T-helper 17 cell (primary cell): ENCODE data around the gene UTS2B. TPM values are rescaled to one million over a fixed set of nuclear protein-coding genes. Genes with fewer than 3 reads are reported as not detected.
A peak's percentile ranks its signal among the peaks of the same experiment; 100 is the strongest.

Source experiments
- ATAC-seq: fragments of 150-1000 bp; cut with Tn5 transposase; 2 replicates; pipeline ENCODE4 v1.10.0; 2021; ENCODE audit warnings: mild to moderate bottlenecking, moderate library complexity
- DNase-seq, 3 donors: peaks; one replicate each; pipeline versions ENCODE4 v3.0.0 to v3.0.0-alpha.2; 2020 to 2021
- H3K9me3 ChIP-seq: one replicate; pipeline ENCODE4 v1.7.0; 2013; ENCODE audit warnings: low read length, mild to moderate bottlenecking; ENCODE audit not compliant: control insufficient read depth, poor library complexity, severe bottlenecking
- H3K27ac Mint-ChIP-seq: one replicate; pipeline ENCODE4 v1.8.0; 2022; ENCODE audit warnings: mild to moderate bottlenecking, moderate library complexity, mixed read lengths
- H3K27me3 Mint-ChIP-seq: one replicate; pipeline ENCODE4 v1.8.0; 2022; ENCODE audit warnings: mixed read lengths
- H3K36me3 Mint-ChIP-seq: one replicate; pipeline ENCODE4 v1.8.0; 2022; ENCODE audit warnings: low read depth, mixed read lengths
- H3K4me1 Mint-ChIP-seq: one replicate; pipeline ENCODE4 v1.8.0; 2022; ENCODE audit warnings: mild to moderate bottlenecking, mixed read lengths
- H3K4me3 Mint-ChIP-seq: one replicate; pipeline ENCODE4 v1.8.0; 2022; ENCODE audit warnings: mild to moderate bottlenecking, moderate library complexity, mixed read lengths
- total RNA-seq, 4 donors: library from RNA in 2 of 4; stranded (reverse) in 2 of 4; gene quantifications; one replicate each; pipeline ENCODE4 v1.2.3 and lab custom pipeline; 2022 to 2026

Gene UTS2B
- total RNA-seq, 2 donors from 2014 or later = not detected

- ATAC-seq (peak; percentile 74), DNase-seq (peak; percentile 12 to 46 (median 19))
- H3K27ac Mint-ChIP-seq = peak within 1 kb of the TSS; percentile 81
- H3K4me1 Mint-ChIP-seq = peaks cover 10% of the 10 kb centered on the region
- peaks cover 14% of the 10 kb centered on the region for H3K27me3 Mint-ChIP-seq
- H3K4me3 Mint-ChIP-seq = peak within 1 kb of the TSS; percentile 76
- peaks cover 2% of the 10 kb centered on the region for H3K36me3 Mint-ChIP-seq
- no peaks in the 10 kb centered on the region for H3K9me3 ChIP-seq
Measured at GRCh38 chr3:191328962-191329653, 1.2 kb downstream of the UTS2B start, which contains the start of gene CCDC50. TSS of gene CCDC50 (plus strand) at chr3:191329394. CDS start at chr3:191329675, 281 bp downstream.

- no peak for DNase-seq
- H3K36me3 Mint-ChIP-seq = peaks cover 2% of the 10 kb centered on the region
- no peak for ATAC-seq
- peak overlapping the region; percentile 76 for H3K4me3 Mint-ChIP-seq
- H3K27me3 Mint-ChIP-seq = peaks cover 14% of the 10 kb centered on the region
- H3K9me3 ChIP-seq = no peaks in the 10 kb centered on the region
- H3K27ac Mint-ChIP-seq = peak overlapping the region; percentile 81
- H3K4me1 Mint-ChIP-seq = peaks cover 10% of the 10 kb centered on the region
Measured at GRCh38 chr3:191328383-191328961, 1.9 kb downstream of the UTS2B start.

GRCh38 chr3:191327526-191327925, 2.8 kb downstream of the UTS2B start:
- no peaks in the 10 kb centered on the region for H3K9me3 ChIP-seq
- no peaks in the 10 kb centered on the region for H3K36me3 Mint-ChIP-seq
- DNase-seq = no peak
- H3K4me1 Mint-ChIP-seq = peaks cover 7% of the 10 kb centered on the region
- ATAC-seq = no peak
- H3K27ac Mint-ChIP-seq = no peak overlapping the region
- H3K4me3 Mint-ChIP-seq = no peak overlapping the region
- H3K27me3 Mint-ChIP-seq = peaks cover 14% of the 10 kb centered on the region

- no peak overlapping the region for H3K27ac Mint-ChIP-seq
- H3K9me3 ChIP-seq = no peaks in the 10 kb centered on the region
- H3K27me3 Mint-ChIP-seq = peaks cover 8% of the 10 kb centered on the region
- no peak overlapping the region for H3K4me3 Mint-ChIP-seq
- no peak for ATAC-seq
- no peak for DNase-seq
- H3K36me3 Mint-ChIP-seq = peaks cover 3% of the 10 kb centered on the region
- H3K4me1 Mint-ChIP-seq = peaks cover 7% of the 10 kb centered on the region
Measured at GRCh38 chr3:191324936-191325335, 5.4 kb downstream of the UTS2B start.

GRCh38 chr3:191321019-191321767, 9.1 kb downstream of the UTS2B start:
- Mint-ChIP-seq H3K4me1 (no peaks in the 10 kb centered on the region), H3K27me3 (no peaks in the 10 kb centered on the region), H3K4me3 (no peak overlapping the region), H3K36me3 (peaks cover 3% of the 10 kb centered on the region), H3K27ac (no peak overlapping the region)
- no peaks in the 10 kb centered on the region for H3K9me3 ChIP-seq
- no peak for ATAC-seq
- no peak for DNase-seq

- Mint-ChIP-seq H3K27me3 (no peaks in the 10 kb centered on the region), H3K4me3 (no peak overlapping the region), H3K27ac (no peak overlapping the region), H3K36me3 (peaks cover 3% of the 10 kb centered on the region), H3K4me1 (no peaks in the 10 kb centered on the region)
- DNase-seq (no peak), ATAC-seq (no peak)
- no peaks in the 10 kb centered on the region for H3K9me3 ChIP-seq
Measured at GRCh38 chr3:191320316-191320715, 10.0 kb downstream of the UTS2B start.

GRCh38 chr3:191316876-191317603, 13.3 kb downstream of the UTS2B start:
- no peak for ATAC-seq
- no peak for DNase-seq
- no peaks in the 10 kb centered on the region for H3K9me3 ChIP-seq
- no peaks in the 10 kb centered on the region for H3K4me1 Mint-ChIP-seq
- no peaks in the 10 kb centered on the region for H3K36me3 Mint-ChIP-seq
- H3K27ac Mint-ChIP-seq = no peak overlapping the region
- no peaks in the 10 kb centered on the region for H3K27me3 Mint-ChIP-seq
- H3K4me3 Mint-ChIP-seq = no peak overlapping the region

- DNase-seq (no peak), ATAC-seq (no peak)
- Mint-ChIP-seq H3K27me3 (no peaks in the 10 kb centered on the region), H3K4me3 (no peak overlapping the region), H3K36me3 (no peaks in the 10 kb centered on the region), H3K4me1 (no peaks in the 10 kb centered on the region), H3K27ac (no peak overlapping the region)
- H3K9me3 ChIP-seq = no peaks in the 10 kb centered on the region
Measured at GRCh38 chr3:191314109-191314728, 16.1 kb downstream of the UTS2B start.

- Mint-ChIP-seq H3K4me3 (no peak overlapping the region), H3K27me3 (no peaks in the 10 kb centered on the region), H3K4me1 (no peaks in the 10 kb centered on the region), H3K36me3 (no peaks in the 10 kb centered on the region), H3K27ac (no peak overlapping the region)
- ATAC-seq (no peak), DNase-seq (no peak)
- no peaks in the 10 kb centered on the region for H3K9me3 ChIP-seq
Measured at GRCh38 chr3:191313296-191313695, 17.0 kb downstream of the UTS2B start.

- H3K9me3 ChIP-seq = no peaks in the 10 kb centered on the region
- DNase-seq (no peak), ATAC-seq (no peak)
- Mint-ChIP-seq H3K27me3 (no peaks in the 10 kb centered on the region), H3K36me3 (no peaks in the 10 kb centered on the region), H3K4me1 (no peaks in the 10 kb centered on the region), H3K4me3 (no peak overlapping the region), H3K27ac (no peak overlapping the region)
Measured at GRCh38 chr3:191307341-191307740, 23.0 kb downstream of the UTS2B start.

GRCh38 chr3:191306428-191306827, 23.9 kb downstream of the UTS2B start:
- H3K9me3 ChIP-seq = no peaks in the 10 kb centered on the region
- no peak for DNase-seq
- no peaks in the 10 kb centered on the region for H3K36me3 Mint-ChIP-seq
- no peak for ATAC-seq
- H3K27me3 Mint-ChIP-seq = no peaks in the 10 kb centered on the region
- H3K4me3 Mint-ChIP-seq = no peak overlapping the region
- H3K4me1 Mint-ChIP-seq = no peaks in the 10 kb centered on the region
- H3K27ac Mint-ChIP-seq = no peak overlapping the region

GRCh38 chr3:191303596-191303995, 26.7 kb downstream of the UTS2B start:
- Mint-ChIP-seq H3K4me3 (no peak overlapping the region), H3K27ac (no peak overlapping the region), H3K27me3 (no peaks in the 10 kb centered on the region), H3K36me3 (no peaks in the 10 kb centered on the region), H3K4me1 (no peaks in the 10 kb centered on the region)
- ATAC-seq = no peak
- no peaks in the 10 kb centered on the region for H3K9me3 ChIP-seq
- no peak for DNase-seq

GRCh38 chr3:191302451-191302850, 27.9 kb downstream of the UTS2B start:
- ATAC-seq = no peak
- H3K4me3 Mint-ChIP-seq = no peak overlapping the region
- DNase-seq = no peak
- H3K9me3 ChIP-seq = no peaks in the 10 kb centered on the region
- no peaks in the 10 kb centered on the region for H3K27me3 Mint-ChIP-seq
- H3K4me1 Mint-ChIP-seq = no peaks in the 10 kb centered on the region
- H3K36me3 Mint-ChIP-seq = no peaks in the 10 kb centered on the region
- H3K27ac Mint-ChIP-seq = no peak overlapping the region
